GM19035 (cell line): ENCODE data around the gene TGFBR3L.
"Not testable (repeated sequence)": the region's sequence is repeated elsewhere in the genome, so short reads cannot be mapped to it uniquely, and the experiment has no call there.

Experiments
- ATAC-seq: cut with Tn5 transposase; IDR thresholded peaks from one replicate; pipeline ENCODE4 v1.9.1; 2021; ENCODE audit not compliant: unreplicated experiment

TGFBR3L gene

DNA sequence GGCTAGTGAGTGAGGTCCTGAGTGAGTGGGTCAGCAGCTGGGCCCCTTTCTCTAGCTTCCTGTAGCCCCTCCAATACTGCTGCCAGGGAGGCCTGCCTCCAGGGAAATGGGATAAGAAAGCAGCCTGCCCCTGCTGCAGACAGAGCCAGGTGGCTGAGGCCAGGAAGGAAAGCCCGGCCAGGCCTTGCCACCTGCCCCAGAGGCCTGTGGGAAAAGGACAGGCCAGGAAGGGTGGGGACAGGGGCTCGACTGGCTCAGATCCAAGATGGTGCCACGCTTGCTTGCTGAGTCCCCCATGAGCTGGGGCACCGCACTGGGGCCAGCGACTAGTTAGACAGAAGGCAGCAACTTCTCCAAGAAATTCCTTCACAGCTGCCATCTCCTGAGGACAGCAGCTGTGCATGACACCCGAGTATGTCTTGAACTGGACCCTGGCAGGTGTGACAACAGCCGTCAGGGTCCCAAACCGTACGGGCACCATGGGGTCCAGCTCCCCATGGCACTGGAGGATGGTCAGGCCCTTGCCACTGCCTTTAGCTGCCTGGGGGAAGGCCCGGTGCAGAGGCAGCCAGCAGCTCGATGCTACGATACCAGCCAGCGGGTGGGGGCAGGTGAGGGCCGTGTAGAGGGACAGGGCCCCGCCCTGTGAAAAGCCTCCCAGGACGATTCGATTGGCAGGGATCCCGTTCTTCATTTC is 35.4 kb upstream of the TGFBR3L start:
- no peak for ATAC-seq

GRCh38 chr19:7879836-7880235 is 34.8 kb upstream of the TGFBR3L start:
- no peak for ATAC-seq

DNA sequence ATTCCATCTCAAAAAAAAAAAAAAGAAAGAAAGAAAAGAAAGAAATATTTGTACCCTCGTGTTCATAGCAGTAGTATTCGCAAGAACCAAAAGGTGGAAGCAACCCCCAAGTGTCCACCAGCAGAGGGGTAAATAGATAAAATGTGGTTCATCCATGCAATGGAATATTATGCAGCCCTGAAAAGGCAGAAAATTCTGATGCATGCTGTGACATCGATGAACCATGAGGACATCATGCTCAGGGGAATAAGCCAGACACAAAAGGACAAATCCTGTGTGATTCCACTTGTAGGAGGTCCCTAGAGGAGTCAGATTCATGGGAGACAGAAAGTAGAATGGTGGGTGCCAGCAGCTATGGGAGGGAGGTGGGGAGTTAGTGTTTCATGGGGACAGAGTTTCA is 32.7 kb upstream of the TGFBR3L start:
- ATAC-seq = no peak

DNA sequence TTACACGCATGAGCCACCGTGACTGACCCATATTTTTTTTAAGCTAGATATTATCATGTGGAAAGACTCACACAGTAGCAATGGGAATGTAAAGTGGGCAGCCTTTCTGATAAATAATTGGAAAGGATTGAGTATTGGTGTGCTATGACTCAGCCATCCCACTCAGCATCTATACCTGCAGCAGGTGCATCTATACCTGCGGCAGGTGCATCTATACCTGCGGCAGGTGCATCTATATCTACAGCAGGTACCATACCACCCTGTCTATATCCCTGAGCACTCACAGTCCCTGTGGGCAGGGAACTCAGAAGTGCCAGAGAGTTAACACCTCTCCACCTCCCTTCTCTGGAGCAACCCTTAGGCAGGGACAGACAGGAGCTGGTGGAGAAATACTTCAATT is 31.5 kb upstream of the TGFBR3L start:
- no peak for ATAC-seq

DNA sequence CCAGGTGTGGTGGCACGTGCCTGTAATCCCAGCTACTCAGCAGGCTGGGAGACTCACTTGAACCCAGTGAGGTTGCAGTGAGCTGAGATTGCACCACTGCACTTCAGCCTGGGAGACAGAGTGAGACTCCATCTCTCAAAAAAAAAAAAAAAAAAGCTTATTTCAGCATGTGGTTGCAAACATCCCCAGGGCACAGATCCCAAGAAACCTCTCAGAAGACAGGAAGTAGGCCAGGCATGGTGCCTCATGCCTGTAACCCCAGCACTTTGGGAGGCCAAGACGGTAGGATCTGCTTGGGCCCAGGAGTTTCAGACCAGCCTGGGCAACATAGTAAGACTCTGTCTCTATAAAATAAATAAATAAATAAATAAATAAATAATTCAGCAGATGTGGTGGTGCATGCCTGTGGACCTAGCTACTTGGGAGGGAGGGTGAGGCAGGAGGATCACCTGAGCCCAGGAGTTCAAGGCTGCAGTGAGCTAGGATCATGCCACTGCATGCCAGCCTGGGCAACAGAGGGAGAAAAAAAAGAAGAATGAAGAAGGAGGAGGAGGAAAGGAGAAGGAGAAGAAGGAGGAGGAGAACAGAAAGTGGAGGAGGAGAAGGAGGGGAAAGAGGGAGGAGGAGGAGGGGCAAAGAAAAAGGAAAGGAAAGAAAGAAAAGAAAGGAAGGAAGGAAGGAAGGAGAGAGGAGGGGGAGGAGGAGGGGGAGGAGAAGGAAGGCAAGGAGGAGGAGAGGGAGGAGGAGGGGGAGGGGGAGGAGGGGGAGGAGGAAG is 30.6 kb upstream of the TGFBR3L start:
- ATAC-seq = no peak

GRCh38 chr19:7885818-7886217 is 28.8 kb upstream of the TGFBR3L start:
- ATAC-seq = no peak

DNA sequence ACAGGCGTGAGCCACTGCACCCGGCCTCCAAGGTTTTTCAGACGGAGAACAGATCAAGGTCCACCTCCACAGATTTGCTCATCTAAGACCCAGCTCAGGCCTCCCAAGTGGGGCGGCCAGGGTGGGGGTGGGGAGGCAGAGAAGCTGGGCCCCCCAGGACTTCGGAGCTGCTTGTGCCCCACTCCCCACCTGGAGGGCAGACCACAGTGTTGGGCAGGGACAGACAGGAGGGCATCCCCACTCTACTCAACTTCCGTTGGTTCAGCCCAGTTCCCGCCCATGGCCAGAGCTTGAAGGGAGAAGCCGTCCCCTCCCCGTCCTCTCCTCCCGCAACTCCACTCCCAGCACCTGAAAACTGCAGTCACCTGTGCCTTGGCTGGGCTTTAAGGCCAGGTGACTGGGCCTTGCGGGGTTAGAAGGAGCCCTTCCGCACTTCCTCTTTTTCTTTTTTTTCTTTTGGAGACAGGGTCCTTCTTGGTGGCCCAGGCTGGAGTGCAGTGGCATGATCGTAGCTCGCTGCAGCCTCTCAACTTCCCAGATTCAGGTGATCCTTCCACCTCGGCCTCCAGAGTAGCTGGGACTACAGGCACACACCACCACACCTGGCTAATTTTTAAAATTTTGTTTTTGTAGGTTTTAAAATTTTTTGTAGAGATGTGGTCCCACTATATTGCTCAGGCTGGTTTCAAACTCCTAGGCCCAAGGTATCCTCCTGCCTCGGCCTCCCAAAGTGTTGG is 27.1 kb upstream of the TGFBR3L start:
- ATAC-seq = no peak

GRCh38 chr19:7888145-7888825 is 26.3 kb upstream of the TGFBR3L start, which contains the start of gene LRRC8E:
Gene LRRC8E (plus strand): TSS chr19:7888510. CDS start chr19:7895604, 7,094 bp downstream.
- no peak for ATAC-seq

DNA sequence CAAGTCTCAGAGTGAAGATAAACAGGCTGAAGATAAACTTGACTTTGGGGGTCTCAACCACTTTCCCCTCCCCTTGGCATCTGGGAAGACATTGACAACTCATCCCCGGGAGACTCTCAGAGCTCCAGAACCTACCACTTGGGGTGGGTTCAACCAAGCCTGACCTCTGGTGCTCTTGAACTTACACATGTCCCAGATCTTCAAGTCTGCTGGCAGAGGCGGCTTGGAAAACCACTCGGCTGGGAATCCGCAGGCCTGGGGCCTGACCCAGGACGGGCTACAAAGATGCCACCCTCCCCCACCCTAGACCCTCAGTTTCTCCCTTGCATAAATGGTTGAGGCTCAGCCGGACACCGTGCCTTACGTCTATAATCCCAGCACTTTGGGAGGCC is 25.8 kb upstream of the TGFBR3L start:
- no peak for ATAC-seq

- ATAC-seq = not testable (repeated sequence)
Measured at GRCh38 chr19:7893362-7894101, 21.1 kb upstream of the TGFBR3L start.

GRCh38 chr19:7894612-7895309 is 19.9 kb upstream of the TGFBR3L start:
- no peak for ATAC-seq

GRCh38 chr19:7895565-7895964 is 19.1 kb upstream of the TGFBR3L start:
- no peak for ATAC-seq

- no peak for ATAC-seq
Measured at GRCh38 chr19:7897292-7897691, 17.3 kb upstream of the TGFBR3L start.

DNA sequence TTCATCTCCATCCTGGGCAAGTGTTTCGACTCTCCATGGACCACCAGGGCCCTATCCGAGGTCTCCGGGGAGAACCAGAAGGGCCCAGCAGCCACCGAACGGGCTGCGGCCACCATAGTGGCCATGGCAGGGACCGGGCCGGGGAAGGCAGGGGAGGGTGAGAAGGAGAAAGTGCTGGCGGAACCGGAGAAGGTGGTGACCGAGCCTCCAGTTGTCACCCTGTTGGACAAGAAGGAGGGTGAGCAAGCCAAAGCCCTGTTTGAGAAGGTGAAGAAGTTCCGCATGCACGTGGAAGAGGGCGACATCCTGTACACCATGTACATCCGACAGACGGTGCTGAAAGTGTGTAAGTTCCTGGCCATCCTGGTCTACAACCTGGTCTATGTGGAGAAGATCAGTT is 15.7 kb upstream of the TGFBR3L start:
- ATAC-seq = no peak

DNA sequence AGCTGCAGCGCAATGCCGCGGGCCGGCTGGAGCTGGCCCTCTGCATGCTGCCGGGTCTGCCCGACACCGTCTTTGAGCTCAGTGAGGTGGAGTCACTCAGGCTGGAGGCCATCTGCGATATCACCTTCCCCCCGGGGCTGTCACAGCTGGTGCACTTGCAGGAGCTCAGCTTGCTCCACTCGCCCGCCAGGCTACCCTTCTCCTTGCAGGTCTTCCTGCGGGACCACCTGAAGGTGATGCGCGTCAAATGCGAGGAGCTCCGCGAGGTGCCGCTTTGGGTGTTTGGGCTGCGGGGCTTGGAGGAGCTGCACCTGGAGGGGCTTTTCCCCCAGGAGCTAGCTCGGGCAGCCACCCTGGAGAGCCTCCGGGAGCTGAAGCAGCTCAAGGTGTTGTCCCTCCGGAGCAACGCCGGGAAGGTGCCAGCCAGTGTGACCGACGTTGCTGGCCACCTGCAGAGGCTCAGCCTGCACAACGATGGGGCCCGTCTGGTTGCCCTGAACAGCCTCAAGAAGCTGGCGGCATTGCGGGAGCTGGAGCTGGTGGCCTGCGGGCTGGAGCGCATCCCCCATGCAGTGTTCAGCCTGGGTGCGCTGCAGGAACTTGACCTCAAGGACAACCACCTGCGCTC is 14.8 kb upstream of the TGFBR3L start:
- ATAC-seq = no peak

DNA sequence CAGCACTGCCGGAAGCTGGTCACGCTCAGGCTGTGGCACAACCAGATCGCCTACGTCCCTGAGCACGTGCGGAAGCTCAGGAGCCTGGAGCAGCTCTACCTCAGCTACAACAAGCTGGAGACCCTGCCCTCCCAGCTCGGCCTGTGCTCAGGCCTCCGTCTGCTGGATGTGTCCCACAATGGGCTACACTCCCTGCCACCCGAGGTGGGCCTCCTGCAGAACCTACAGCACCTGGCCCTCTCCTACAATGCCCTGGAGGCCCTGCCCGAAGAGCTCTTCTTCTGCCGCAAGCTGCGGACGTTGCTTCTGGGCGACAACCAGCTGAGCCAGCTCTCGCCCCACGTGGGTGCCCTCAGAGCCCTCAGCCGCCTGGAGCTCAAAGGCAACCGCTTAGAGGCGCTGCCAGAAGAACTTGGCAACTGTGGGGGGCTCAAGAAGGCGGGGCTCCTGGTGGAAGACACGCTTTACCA is 14.2 kb upstream of the TGFBR3L start:
- ATAC-seq = no peak

DNA sequence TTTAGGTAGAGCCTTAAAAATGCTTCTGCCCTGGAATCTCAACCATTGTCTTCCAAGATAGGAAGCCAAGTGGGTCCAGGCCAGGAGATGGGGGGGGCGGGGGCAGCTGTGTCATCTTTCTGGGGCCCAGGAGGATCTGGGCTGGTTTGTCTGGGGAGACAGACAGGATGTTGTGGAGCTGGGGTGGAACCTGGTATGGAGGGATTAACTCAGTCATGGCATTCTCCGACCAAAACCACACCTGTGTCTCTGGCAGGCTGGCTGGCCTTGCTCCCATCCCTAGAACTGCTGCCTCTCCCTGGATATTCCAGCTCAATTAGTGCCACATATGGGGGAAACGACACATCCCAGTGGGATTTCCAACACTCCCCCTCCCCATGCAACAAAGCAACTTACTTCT is 13.7 kb upstream of the TGFBR3L start:
- no peak for ATAC-seq

GRCh38 chr19:7901337-7901736 is 13.3 kb upstream of the TGFBR3L start:
- no peak for ATAC-seq

- ATAC-seq = no peak
Measured at GRCh38 chr19:7902796-7903243, 11.8 kb upstream of the TGFBR3L start.
